Astrocyte (in vitro differentiated cells and primary cell): ENCODE results near the gene HVCN1.

Source experiments
- CTCF ChIP-seq: IDR thresholded peaks from 2 replicates; pipeline ENCODE4 v1.5.1; 2011; ENCODE audit warnings: low read depth, mild to moderate bottlenecking, inconsistent platforms, low read length, moderate library complexity; ENCODE audit not compliant: insufficient read depth
- EZH2 ChIP-seq: IDR thresholded peaks from 2 replicates; pipeline ENCODE4 v1.6.1; 2012; ENCODE audit warnings: mild to moderate bottlenecking, low read length, inconsistent platforms; ENCODE audit not compliant: insufficient read depth

DNA sequence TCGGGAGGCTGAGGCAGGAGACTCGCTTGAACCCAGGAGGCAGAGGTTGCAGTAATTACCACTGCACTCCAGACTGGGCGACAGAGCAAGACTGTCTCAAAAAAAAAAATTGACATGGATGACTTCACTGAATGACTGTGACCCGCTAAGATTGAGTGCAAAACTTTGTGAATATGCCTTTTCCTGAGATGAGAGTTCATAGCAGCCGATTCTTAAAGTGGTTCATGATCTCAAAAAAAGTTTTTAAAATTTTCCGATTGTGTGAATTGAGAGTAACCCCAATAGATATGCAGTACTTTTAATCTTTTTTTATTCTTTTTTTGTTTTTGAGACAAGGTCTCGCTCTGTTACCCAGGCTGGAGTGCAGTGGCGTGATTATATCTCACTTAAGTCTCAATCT, 73.7 kb downstream of the HVCN1 start:
- TF ChIP-seq CTCF: no peak
- TF ChIP-seq EZH2: no peak
